DMS114 treated with DMSO at 0.1 percent for 48 hours (cell line): ENCODE results near the gene CLSTN2.

Experiments used
- DNase-seq: peaks from one replicate; lab custom pipeline; 2025; ENCODE audit not compliant: unreplicated experiment; lab: John Stamatoyannopoulos, UW

CLSTN2 gene

GRCh38 chr3:140091143-140091542, 156.2 kb downstream of the CLSTN2 start:
- no peak for DNase-seq

- DNase-seq = no peak
These were observed 158.0 kb downstream of the CLSTN2 start for GRCh38 chr3:140092848-140093536.

GRCh38 chr3:140093742-140094141, 158.8 kb downstream of the CLSTN2 start:
- no peak for DNase-seq

- DNase-seq = no peak
These were observed 159.5 kb downstream of the CLSTN2 start for GRCh38 chr3:140094487-140094886.

- no peak for DNase-seq
These were observed 161.1 kb downstream of the CLSTN2 start for GRCh38 chr3:140096037-140096436.

- DNase-seq = no peak
These were observed 163.1 kb downstream of the CLSTN2 start for GRCh38 chr3:140097874-140098635.

GRCh38 chr3:140100479-140100878, 165.5 kb downstream of the CLSTN2 start:
- DNase-seq = no peak

GRCh38 chr3:140103166-140103565, 168.2 kb downstream of the CLSTN2 start:
- DNase-seq = no peak

- no peak for DNase-seq
These were observed 169.1 kb downstream of the CLSTN2 start for GRCh38 chr3:140103986-140104645.

- DNase-seq = no peak
These were observed 179.2 kb downstream of the CLSTN2 start for GRCh38 chr3:140113996-140114788.

- DNase-seq = no peak
These were observed 179.8 kb downstream of the CLSTN2 start for GRCh38 chr3:140114789-140115080.

- no peak for DNase-seq
These were observed 182.1 kb downstream of the CLSTN2 start for GRCh38 chr3:140117096-140117526.

- no peak for DNase-seq
These were observed 187.2 kb downstream of the CLSTN2 start for GRCh38 chr3:140122183-140122582.

GRCh38 chr3:140128217-140128616, 193.2 kb downstream of the CLSTN2 start:
- no peak for DNase-seq

GRCh38 chr3:140128631-140129030, 193.6 kb downstream of the CLSTN2 start:
- DNase-seq = no peak

- DNase-seq = no peak
These were observed 194.8 kb downstream of the CLSTN2 start for GRCh38 chr3:140129768-140130284.

GRCh38 chr3:140131895-140132294, 196.9 kb downstream of the CLSTN2 start:
- DNase-seq = no peak

- no peak for DNase-seq
These were observed 199.4 kb downstream of the CLSTN2 start for GRCh38 chr3:140134231-140134965.

- DNase-seq = no peak
These were observed 200.5 kb downstream of the CLSTN2 start for GRCh38 chr3:140135461-140135860.

- no peak for DNase-seq
These were observed 208.5 kb downstream of the CLSTN2 start for GRCh38 chr3:140143367-140144069.
